Measurements from ENCODE around the gene HIF1A.

The HIF1A gene

GRCh38 chr14:61672796-61673195 is 22.5 kb upstream of the HIF1A start:
- in situ Hi-C loops (cut with HindIII; ENCODE audit: low sequenced_read_pairs), result no loop called here

GRCh38 chr14:61673305-61673704 is 22.0 kb upstream of the HIF1A start:
- in situ Hi-C loops (cut with HindIII; ENCODE audit: low sequenced_read_pairs), result no loop called here

- in situ Hi-C loops (cut with HindIII; ENCODE audit: low sequenced_read_pairs), result no loop called here
These were observed 20.0 kb upstream of the HIF1A start for GRCh38 chr14:61675291-61675690.

GRCh38 chr14:61677479-61677878 is 17.8 kb upstream of the HIF1A start:
- in situ Hi-C loops (cut with HindIII; ENCODE audit: low sequenced_read_pairs), result no loop called here

- in situ Hi-C loops (cut with HindIII; ENCODE audit: low sequenced_read_pairs), result no loop called here
These were observed 16.3 kb upstream of the HIF1A start for GRCh38 chr14:61678975-61679374.

GRCh38 chr14:61681413-61681812 is 13.9 kb upstream of the HIF1A start:
- in situ Hi-C loops (cut with HindIII; ENCODE audit: low sequenced_read_pairs), result no loop called here

GRCh38 chr14:61683108-61683507 is 12.2 kb upstream of the HIF1A start:
- in situ Hi-C loops (cut with HindIII; ENCODE audit: low sequenced_read_pairs), result no loop called here

- in situ Hi-C loops (cut with HindIII; ENCODE audit: low sequenced_read_pairs), result no loop called here
These were observed 5.3 kb upstream of the HIF1A start for GRCh38 chr14:61690039-61690438.

- in situ Hi-C loops (cut with HindIII; ENCODE audit: low sequenced_read_pairs), result no loop called here
These were observed 4.3 kb upstream of the HIF1A start for GRCh38 chr14:61690982-61691381.

GRCh38 chr14:61691495-61691894 is 3.8 kb upstream of the HIF1A start:
- in situ Hi-C loops (cut with HindIII; ENCODE audit: low sequenced_read_pairs), result no loop called here

- in situ Hi-C loops (cut with HindIII; ENCODE audit: low sequenced_read_pairs), result no loop called here
These were observed 1.3 kb upstream of the HIF1A start for GRCh38 chr14:61694039-61694438.

- in situ Hi-C loops (cut with HindIII; ENCODE audit: low sequenced_read_pairs), result no loop called here
These were observed 598 bp downstream of the HIF1A start for GRCh38 chr14:61695695-61696527.

- in situ Hi-C loops (cut with HindIII; ENCODE audit: low sequenced_read_pairs), result no loop called here
These were observed 1.5 kb downstream of the HIF1A start for GRCh38 chr14:61696753-61697318.

- in situ Hi-C loops (cut with HindIII; ENCODE audit: low sequenced_read_pairs), result no loop called here
These were observed 3.1 kb downstream of the HIF1A start for GRCh38 chr14:61698206-61698980.

GRCh38 chr14:61699027-61699426 is 3.7 kb downstream of the HIF1A start:
- in situ Hi-C loops (cut with HindIII; ENCODE audit: low sequenced_read_pairs), result no loop called here

GRCh38 chr14:61700104-61700886 is 5.0 kb downstream of the HIF1A start:
- in situ Hi-C loops (cut with HindIII; ENCODE audit: low sequenced_read_pairs), result no loop called here

GRCh38 chr14:61701946-61702345 is 6.6 kb downstream of the HIF1A start:
- in situ Hi-C loops (cut with HindIII; ENCODE audit: low sequenced_read_pairs), result no loop called here

- in situ Hi-C loops (cut with HindIII; ENCODE audit: low sequenced_read_pairs), result no loop called here
These were observed 8.2 kb downstream of the HIF1A start for GRCh38 chr14:61703342-61704129.

GRCh38 chr14:61704554-61704953 is 9.2 kb downstream of the HIF1A start:
- in situ Hi-C loops (cut with HindIII; ENCODE audit: low sequenced_read_pairs), result no loop called here

- in situ Hi-C loops (cut with HindIII; ENCODE audit: low sequenced_read_pairs), result no loop called here
These were observed 9.7 kb downstream of the HIF1A start for GRCh38 chr14:61705017-61705416.

Data from DLD1 (cell line).